ENCODE results near the gene PATJ. TPM values are rescaled to one million over a fixed set of nuclear protein-coding genes. Genes with fewer than 3 reads are reported as not detected.

PATJ gene
- polyA plus RNA-seq, 1 of the 3 experiments (the other 2 are of a cell fraction), result 3.0 TPM

GRCh38 chr1:62196086-62196690 is 453.9 kb downstream of the PATJ start (continued):
- no peak for TF ChIP-seq PBX3 (IDR thresholded peaks at IDR 0.05)
- no peak for TF ChIP-seq CHD2 (IDR thresholded peaks at IDR 0.05; ENCODE audit: low read length, partially characterized antibody)
- TF ChIP-seq RCOR1 (IDR thresholded peaks at IDR 0.05; ENCODE audit: low read length), result no peak

- no peaks in the 10 kb centered on the region for H3F3A ChIP-seq (replicated peaks; ENCODE audit: insufficient read depth)
- H2AFZ ChIP-seq (ENCODE audit: low read depth), result no peak overlapping the region
- H3K27ac ChIP-seq (ENCODE audit: low read depth in 2 of 2, low read length in 1 of 2), result no peak overlapping the region
- H4K20me1 ChIP-seq (ENCODE audit: insufficient read depth), result no peaks in the 10 kb centered on the region
- ChIA-PET POLR2A (no interaction called here), CTCF (interaction anchor here (2.8 kb wide), 1 partner anchor 23 kb away, joined by 10 read pairs; no protein-coding TSS in a partner anchor)
- TF ChIP-seq TCF12 (IDR thresholded peaks at IDR 0.05) (no peak), YY1 (IDR thresholded peaks at IDR 0.05; ENCODE audit: low read depth) (no peak), CTCF (IDR thresholded peaks at IDR 0.05) (no peak), NRF1 (IDR thresholded peaks at IDR 0.05; ENCODE audit: low read depth, low read length) (no peak)
- no peaks in the 10 kb centered on the region for H3K4me1 ChIP-seq (ENCODE audit: control insufficient read depth in 1 of 2, insufficient read depth in 2 of 2, low read depth in 1 of 2, low read length in 1 of 2)
- H3K9me3 ChIP-seq, result no peaks in the 10 kb centered on the region
- no peaks in the 10 kb centered on the region for H3K9me2 ChIP-seq
- no peak for DNase-seq
- H3K4me3 ChIP-seq (ENCODE audit: low read depth in 2 of 2, low read length in 1 of 2), result no peak overlapping the region
- no peaks in the 10 kb centered on the region for H3K79me2 ChIP-seq (ENCODE audit: insufficient read depth)
- no peak overlapping the region for H3K9ac ChIP-seq
- whole genome bisulfite sequencing (ENCODE audit: low lambda C conversion rate), result 77% methylated on average over 14 of the region's 14 CpGs
- H3K27me3 ChIP-seq (ENCODE audit: insufficient read depth), result no peaks in the 10 kb centered on the region
- no peak overlapping the region for H3K4me2 ChIP-seq
- no peaks in the 10 kb centered on the region for H3K36me3 ChIP-seq (replicated peaks in 1 of 2; ENCODE audit: control insufficient read depth in 1 of 2, insufficient read depth in 2 of 2, low read length in 1 of 2)
These were observed 455.9 kb downstream of the PATJ start for GRCh38 chr1:62198069-62198780.

GRCh38 chr1:62198781-62199125 is 456.5 kb downstream of the PATJ start:
- Histone ChIP-seq H3F3A (replicated peaks; ENCODE audit: insufficient read depth) (no peaks in the 10 kb centered on the region), H3K79me2 (ENCODE audit: insufficient read depth) (no peaks in the 10 kb centered on the region), H3K27ac (ENCODE audit: low read depth in 2 of 2, low read length in 1 of 2) (no peak overlapping the region), H3K27me3 (ENCODE audit: insufficient read depth) (no peaks in the 10 kb centered on the region), H3K4me2 (no peak overlapping the region), H4K20me1 (ENCODE audit: insufficient read depth) (no peaks in the 10 kb centered on the region), H3K9ac (no peak overlapping the region), H3K9me2 (no peaks in the 10 kb centered on the region), H3K9me3 (no peaks in the 10 kb centered on the region), H3K4me3 (ENCODE audit: low read depth in 2 of 2, low read length in 1 of 2) (no peak overlapping the region), H3K4me1 (ENCODE audit: control insufficient read depth in 1 of 2, insufficient read depth in 2 of 2, low read depth in 1 of 2, low read length in 1 of 2) (no peaks in the 10 kb centered on the region), H3K36me3 (replicated peaks in 1 of 2; ENCODE audit: control insufficient read depth in 1 of 2, insufficient read depth in 2 of 2, low read length in 1 of 2) (no peaks in the 10 kb centered on the region), H2AFZ (ENCODE audit: low read depth) (no peak overlapping the region)
- no peak for DNase-seq
- TF ChIP-seq SIN3A (IDR thresholded peaks at IDR 0.05; ENCODE audit: borderline replicate concordance, low read depth, low read length), result no peak
- no peak for TF ChIP-seq USF2 (IDR thresholded peaks at IDR 0.05; ENCODE audit: borderline replicate concordance, low read depth, low read length)
- no peak for TF ChIP-seq RCOR1 (IDR thresholded peaks at IDR 0.05; ENCODE audit: low read length)
- TF ChIP-seq JUND (IDR thresholded peaks at IDR 0.05), result no peak
- TF ChIP-seq GABPA (IDR thresholded peaks at IDR 0.05; ENCODE audit: low read depth), result no peak
- TF ChIP-seq USF1 (IDR thresholded peaks at IDR 0.05; ENCODE audit: borderline replicate concordance, low read depth), result no peak
- TF ChIP-seq TCF12 (IDR thresholded peaks at IDR 0.05), result no peak
- ChIA-PET POLR2A (no interaction called here), CTCF (interaction anchor here (2.8 kb wide), 1 partner anchor 23 kb away, joined by 10 read pairs; no protein-coding TSS in a partner anchor)
- WGBS (ENCODE audit: low lambda C conversion rate), result 45% methylated on average over 3 of the region's 3 CpGs

Measured in SK-N-SH (cell line).